ENCODE data around the gene HS1BP3.

DNA sequence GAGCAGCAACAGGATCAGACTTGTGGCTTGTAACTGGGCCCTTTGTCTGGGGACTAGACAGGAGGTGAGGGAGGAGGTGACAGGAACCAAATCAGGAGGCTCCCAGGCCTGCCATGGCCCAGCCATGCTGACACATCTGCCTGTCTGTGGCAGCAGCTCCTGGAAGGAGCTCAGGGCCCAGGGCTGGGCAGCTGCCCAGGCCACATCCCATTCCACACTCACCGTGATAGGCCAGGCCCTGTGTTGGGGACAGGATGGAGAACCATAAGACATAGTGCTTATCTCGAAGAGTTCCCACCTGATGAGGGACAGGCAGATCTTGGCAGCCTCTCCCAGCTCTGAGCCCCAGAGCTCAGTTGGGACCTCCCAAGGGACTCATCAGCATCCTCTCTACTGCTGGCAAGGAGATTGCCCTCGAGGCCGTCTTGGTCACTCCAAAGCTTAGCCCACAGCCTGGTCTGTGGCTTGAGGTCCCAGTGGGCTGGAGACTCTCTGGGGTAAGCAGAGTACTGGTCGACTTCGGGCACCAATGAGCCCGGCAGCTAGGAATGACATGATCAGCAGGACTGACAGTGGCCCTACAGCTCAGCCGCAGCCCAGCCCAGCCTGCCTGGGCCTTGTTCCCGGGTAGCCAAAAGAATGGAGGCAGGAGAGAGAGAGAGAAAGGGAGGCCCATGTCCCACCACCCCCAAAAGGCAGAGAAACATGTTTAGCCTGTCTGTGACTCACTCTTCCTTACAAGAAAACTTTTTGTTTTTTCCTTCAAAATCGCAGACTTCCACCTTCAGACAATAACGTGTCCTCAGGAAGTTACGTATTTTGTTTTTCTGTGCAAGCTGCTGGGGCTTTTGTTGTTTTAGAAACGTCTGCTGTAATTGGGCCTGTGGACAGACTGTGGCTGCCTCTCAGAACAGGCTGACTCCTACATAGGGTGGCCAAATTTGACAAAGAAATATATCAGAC, 82.1 kb downstream of the HS1BP3 start:
- TF ChIP-seq, protein P1, sequence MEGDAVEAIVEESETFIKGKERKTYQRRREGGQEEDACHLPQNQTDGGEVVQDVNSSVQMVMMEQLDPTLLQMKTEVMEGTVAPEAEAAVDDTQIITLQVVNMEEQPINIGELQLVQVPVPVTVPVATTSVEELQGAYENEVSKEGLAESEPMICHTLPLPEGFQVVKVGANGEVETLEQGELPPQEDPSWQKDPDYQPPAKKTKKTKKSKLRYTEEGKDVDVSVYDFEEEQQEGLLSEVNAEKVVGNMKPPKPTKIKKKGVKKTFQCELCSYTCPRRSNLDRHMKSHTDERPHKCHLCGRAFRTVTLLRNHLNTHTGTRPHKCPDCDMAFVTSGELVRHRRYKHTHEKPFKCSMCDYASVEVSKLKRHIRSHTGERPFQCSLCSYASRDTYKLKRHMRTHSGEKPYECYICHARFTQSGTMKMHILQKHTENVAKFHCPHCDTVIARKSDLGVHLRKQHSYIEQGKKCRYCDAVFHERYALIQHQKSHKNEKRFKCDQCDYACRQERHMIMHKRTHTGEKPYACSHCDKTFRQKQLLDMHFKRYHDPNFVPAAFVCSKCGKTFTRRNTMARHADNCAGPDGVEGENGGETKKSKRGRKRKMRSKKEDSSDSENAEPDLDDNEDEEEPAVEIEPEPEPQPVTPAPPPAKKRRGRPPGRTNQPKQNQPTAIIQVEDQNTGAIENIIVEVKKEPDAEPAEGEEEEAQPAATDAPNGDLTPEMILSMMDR (IDR thresholded peaks at IDR 0.05): no peak
- peak in 1 of 2 donors; percentile 40 for TF ChIP-seq POLR2A (IDR thresholded peaks at IDR 0.05)

All from thyroid gland (tissue), 4 donors.